Measurements from ENCODE around the gene NSL1. TPM values are rescaled to one million over a fixed set of nuclear protein-coding genes. Genes with fewer than 3 reads are reported as not detected.

NSL1 gene
- total RNA-seq, 4 donors from 2014 or later, result 28.8 to 44.7 (median 32.6) TPM

- Histone ChIP-seq H3K27ac (no peak overlapping the region), H3K36me3 (no peaks in the 10 kb centered on the region), H3K9me3 (no peaks in the 10 kb centered on the region), H3K27me3 (no peaks in the 10 kb centered on the region), H3K4me3 (no peak overlapping the region), H3K4me1 (peaks cover 0 to 5% (median 0%) of the 10 kb centered on the region in 4 donors)
- no peak for DNase-seq (ENCODE audit: low spot score in 2 of 2)
- TF ChIP-seq, protein P1, sequence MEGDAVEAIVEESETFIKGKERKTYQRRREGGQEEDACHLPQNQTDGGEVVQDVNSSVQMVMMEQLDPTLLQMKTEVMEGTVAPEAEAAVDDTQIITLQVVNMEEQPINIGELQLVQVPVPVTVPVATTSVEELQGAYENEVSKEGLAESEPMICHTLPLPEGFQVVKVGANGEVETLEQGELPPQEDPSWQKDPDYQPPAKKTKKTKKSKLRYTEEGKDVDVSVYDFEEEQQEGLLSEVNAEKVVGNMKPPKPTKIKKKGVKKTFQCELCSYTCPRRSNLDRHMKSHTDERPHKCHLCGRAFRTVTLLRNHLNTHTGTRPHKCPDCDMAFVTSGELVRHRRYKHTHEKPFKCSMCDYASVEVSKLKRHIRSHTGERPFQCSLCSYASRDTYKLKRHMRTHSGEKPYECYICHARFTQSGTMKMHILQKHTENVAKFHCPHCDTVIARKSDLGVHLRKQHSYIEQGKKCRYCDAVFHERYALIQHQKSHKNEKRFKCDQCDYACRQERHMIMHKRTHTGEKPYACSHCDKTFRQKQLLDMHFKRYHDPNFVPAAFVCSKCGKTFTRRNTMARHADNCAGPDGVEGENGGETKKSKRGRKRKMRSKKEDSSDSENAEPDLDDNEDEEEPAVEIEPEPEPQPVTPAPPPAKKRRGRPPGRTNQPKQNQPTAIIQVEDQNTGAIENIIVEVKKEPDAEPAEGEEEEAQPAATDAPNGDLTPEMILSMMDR (IDR thresholded peaks at IDR 0.05), result no peak
- TF ChIP-seq EP300 (IDR thresholded peaks at IDR 0.05) (no peak), POLR2A (IDR thresholded peaks at IDR 0.05) (no peak)
- WGBS, 2 donors, result 50 to 56% methylated on average over 11 of the region's 11 CpGs
Measured at GRCh38 chr1:212678456-212679410, 112.8 kb downstream of the NSL1 start.

GRCh38 chr1:212677573-212677972 lies 114.0 kb downstream of the NSL1 start:
- TF ChIP-seq POLR2A (IDR thresholded peaks at IDR 0.05) (no peak), EP300 (IDR thresholded peaks at IDR 0.05) (no peak)
- TF ChIP-seq, protein P1 (IDR thresholded peaks at IDR 0.05), result no peak
- Histone ChIP-seq H3K27me3 (no peaks in the 10 kb centered on the region), H3K4me3 (no peak overlapping the region), H3K36me3 (no peaks in the 10 kb centered on the region), H3K27ac (no peak overlapping the region), H3K4me1 (peaks cover 0 to 5% (median 0%) of the 10 kb centered on the region in 4 donors), H3K9me3 (no peaks in the 10 kb centered on the region)
- 48 to 52% methylated on average over 4 of the region's 4 CpGs for WGBS, 2 donors
- no peak for DNase-seq (ENCODE audit: low spot score in 2 of 2)

DNA sequence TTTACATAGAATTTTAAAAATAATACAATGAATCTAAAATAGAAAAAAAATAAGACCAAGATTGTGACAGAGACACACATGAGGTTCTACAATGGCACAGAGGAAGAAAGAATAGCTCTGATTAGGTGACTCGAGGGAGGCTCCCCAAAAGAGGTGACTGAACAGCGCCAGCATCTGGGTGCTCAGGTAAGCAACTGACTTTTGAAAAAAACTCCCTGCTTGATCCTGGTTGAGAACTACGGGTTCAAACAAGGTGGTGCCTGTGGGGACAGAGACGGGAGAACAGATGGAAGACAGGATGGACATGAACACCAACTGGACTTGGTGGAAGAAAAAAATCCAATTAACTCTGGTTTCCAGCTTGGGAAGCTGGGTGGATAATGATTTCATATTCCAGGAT lies 114.4 kb downstream of the NSL1 start:
- no peaks in the 10 kb centered on the region for H3K9me3 ChIP-seq
- H3K27ac ChIP-seq, result no peak overlapping the region
- no peak overlapping the region for H3K4me3 ChIP-seq
- no peaks in the 10 kb centered on the region for H3K27me3 ChIP-seq
- no peaks in the 10 kb centered on the region for H3K36me3 ChIP-seq
- TF ChIP-seq, protein P1 (IDR thresholded peaks at IDR 0.05), result no peak
- TF ChIP-seq POLR2A (IDR thresholded peaks at IDR 0.05) (no peak), EP300 (IDR thresholded peaks at IDR 0.05) (no peak)
- H3K4me1 ChIP-seq, result peaks cover 0 to 5% (median 0%) of the 10 kb centered on the region in 4 donors
- 84 to 91% methylated on average over 4 of the region's 4 CpGs for WGBS, 2 donors
- no peak for DNase-seq (ENCODE audit: low spot score in 2 of 2)

Other genes starting within 250 kb of the NSL1 start
- 10 to 100 TPM; 12.3 to 19.2 (median 13.7) TPM for gene ATF3, start 183.0 kb downstream of the NSL1 start, total RNA-seq
- 1 to 10 TPM; 2.2 to 9.0 (median 3.4) TPM for gene BATF3, start 91.9 kb downstream of the NSL1 start, total RNA-seq
- 10 to 100 TPM in 3 of 4 donors, 1 to 10 TPM in 1; 9.2 to 25.1 (median 13.0) TPM for gene TATDN3, start 117 bp upstream of the NSL1 start, total RNA-seq
- not detected for gene SPATA45, start 55.9 kb upstream of the NSL1 start, total RNA-seq
- gene FLVCR1, start 66.5 kb upstream of the NSL1 start, total RNA-seq, result 10 to 100 TPM in 3 of 4 donors, 1 to 10 TPM in 1; 3.7 to 29.4 (median 14.0) TPM
- under 1 TPM; under 0.01 to 0.63 (median 0.35) TPM for gene VASH2, start 158.8 kb upstream of the NSL1 start, total RNA-seq
- 10 to 100 TPM; 52.2 to 74.5 (median 68.8) TPM for gene ANGEL2, start 224.1 kb upstream of the NSL1 start, total RNA-seq

Data from tibial nerve (tissue), 4 donors.